H9 (cell line): ENCODE results near the gene DTX3L. TPM values are rescaled to one million over a fixed set of nuclear protein-coding genes. Genes with fewer than 3 reads are reported as not detected.
"Not testable (repeated sequence)": the region's sequence is repeated elsewhere in the genome, so short reads cannot be mapped to it uniquely, and the experiment has no call there.

Experiments used
- DNase-seq: peaks from one replicate; pipeline ENCODE4 v3.0.0-alpha.2; 2017
- H2AFZ ChIP-seq: one replicate; pipeline ENCODE4 v1.6.1; 2013; ENCODE audit warnings: mild to moderate bottlenecking, low read length, control low read depth, moderate library complexity
- H2AK5ac ChIP-seq: 2 replicates; pipeline ENCODE4 v1.6.1; 2013; ENCODE audit warnings: low read length, control low read depth, mixed read lengths; ENCODE audit not compliant: insufficient read length
- H2BK120ac ChIP-seq: one replicate; pipeline ENCODE4 v1.6.1; 2013; ENCODE audit warnings: low read depth, mild to moderate bottlenecking, low read length, control low read depth, inconsistent platforms; ENCODE audit not compliant: poor library complexity, severe bottlenecking
- H2BK12ac ChIP-seq: 2 replicates; pipeline ENCODE4 v1.6.1; 2013; ENCODE audit warnings: low read length, control low read depth, mixed read lengths, low read depth; ENCODE audit not compliant: insufficient read length
- H2BK15ac ChIP-seq: 2 replicates; pipeline ENCODE4 v1.6.1; 2013; ENCODE audit warnings: low read depth, low read length, control low read depth
- H2BK20ac ChIP-seq: one replicate; pipeline ENCODE4 v1.6.1; 2013; ENCODE audit warnings: low read depth, mild to moderate bottlenecking, low read length, control low read depth, inconsistent platforms; ENCODE audit not compliant: poor library complexity, severe bottlenecking
- H2BK5ac ChIP-seq: 2 replicates; pipeline ENCODE4 v1.6.1; 2013; ENCODE audit warnings: low read length, control low read depth, mixed read lengths; ENCODE audit not compliant: insufficient read length
- H3K14ac ChIP-seq: 2 replicates; pipeline ENCODE4 v1.6.1; 2013; ENCODE audit warnings: low read length, control low read depth; ENCODE audit not compliant: insufficient read depth
- H3K18ac ChIP-seq: 2 replicates; pipeline ENCODE4 v1.6.1; 2013; ENCODE audit warnings: low read depth, mild to moderate bottlenecking, mixed read lengths, low read length, control low read depth; ENCODE audit not compliant: insufficient read length
- H3K23ac ChIP-seq: 2 replicates; pipeline ENCODE4 v1.6.1; 2013; ENCODE audit warnings: low read length, control low read depth, mixed read lengths, low read depth; ENCODE audit not compliant: insufficient read length
- H3K23me2 ChIP-seq: 2 replicates; pipeline ENCODE4 v1.6.1; 2013; ENCODE audit warnings: low read depth, mild to moderate bottlenecking, mixed read lengths, low read length, control low read depth; ENCODE audit not compliant: insufficient read length, poor library complexity, severe bottlenecking
- H3K27ac ChIP-seq: 2 replicates; pipeline ENCODE4 v1.5.1; 2013; ENCODE audit warnings: low read length, control low read depth, mixed read lengths, low read depth; ENCODE audit not compliant: insufficient read length
- H3K27me3 ChIP-seq: 2 replicates; pipeline ENCODE4 v1.6.1; 2013; ENCODE audit warnings: low read length, control low read depth, inconsistent platforms; ENCODE audit not compliant: insufficient read depth
- H3K4ac ChIP-seq: 2 replicates; pipeline ENCODE4 v1.6.1; 2013; ENCODE audit warnings: low read depth, mild to moderate bottlenecking, control low read depth, inconsistent platforms, low read length, moderate library complexity
- H3K4me1 ChIP-seq: 2 replicates; pipeline ENCODE4 v1.6.1; 2013; ENCODE audit warnings: low read length, control low read depth, inconsistent platforms; ENCODE audit not compliant: insufficient read depth
- H3K4me2 ChIP-seq: 2 replicates; pipeline ENCODE4 v1.6.1; 2013; ENCODE audit warnings: low read length, control low read depth, mixed read lengths; ENCODE audit not compliant: insufficient read length, insufficient read depth
- H3K56ac ChIP-seq: 2 replicates; pipeline ENCODE4 v1.6.1; 2013; ENCODE audit warnings: low read depth, mild to moderate bottlenecking, mixed read lengths, low read length, control low read depth; ENCODE audit not compliant: insufficient read length
- H3K79me1 ChIP-seq: 2 replicates; pipeline ENCODE4 v1.6.1; 2013; ENCODE audit warnings: low read depth, mild to moderate bottlenecking, moderate library complexity, low read length, control low read depth, inconsistent platforms; ENCODE audit not compliant: insufficient read depth, poor library complexity, severe bottlenecking
- H3K79me2 ChIP-seq: 2 replicates; pipeline ENCODE4 v1.6.1; 2013; ENCODE audit warnings: low read length, control low read depth, inconsistent platforms; ENCODE audit not compliant: insufficient read depth
- H3K9ac ChIP-seq: 2 replicates; pipeline ENCODE4 v1.6.1; 2013; ENCODE audit warnings: low read length, control low read depth, mixed read lengths; ENCODE audit not compliant: insufficient read length; ENCODE audit errors: extremely low read depth
- H3K9me3 ChIP-seq: one replicate; pipeline ENCODE4 v1.6.1; 2013; ENCODE audit warnings: low read depth, low read length, inconsistent platforms; ENCODE audit not compliant: control insufficient read depth
- H3T11ph ChIP-seq: one replicate; pipeline ENCODE4 v1.6.1; 2013; ENCODE audit warnings: mild to moderate bottlenecking, low read length, control low read depth, inconsistent platforms
- H4K20me1 ChIP-seq: one replicate; pipeline ENCODE4 v1.6.1; 2013; ENCODE audit not compliant: control insufficient read depth, insufficient read length, insufficient read depth
- H4K5ac ChIP-seq: 2 replicates; pipeline ENCODE4 v1.6.1; 2013; ENCODE audit warnings: low read depth, mild to moderate bottlenecking, mixed read lengths, low read length, control low read depth; ENCODE audit not compliant: insufficient read length
- H4K8ac ChIP-seq: replicated peaks from 2 replicates; pipeline ENCODE4 v1.6.1; 2013; ENCODE audit warnings: low read length, control low read depth, mixed read lengths, low read depth; ENCODE audit not compliant: insufficient read length
- H4K91ac ChIP-seq: 2 replicates; pipeline ENCODE4 v1.6.1; 2013; ENCODE audit warnings: low read depth, mild to moderate bottlenecking, moderate library complexity, mixed read lengths, low read length, control low read depth; ENCODE audit not compliant: insufficient read length
- H3K27ac Mint-ChIP-seq, 3 experiments: 2 replicates in 2 of 3; 3 replicates in 1 of 3; pipeline ENCODE4 v1.8.0; 2020 to 2021; ENCODE audit warnings: mixed read lengths in 3 of 3, mild to moderate bottlenecking in 1 of 3, moderate library complexity in 1 of 3
- H3K27me3 Mint-ChIP-seq: 2 replicates; pipeline ENCODE4 v1.8.0; 2021; ENCODE audit warnings: low read depth, mild to moderate bottlenecking, moderate library complexity, mixed read lengths
- H3K36me3 Mint-ChIP-seq, 3 experiments: 2 replicates in 2 of 3; 3 replicates in 1 of 3; pipeline ENCODE4 v1.8.0; 2020 to 2021; ENCODE audit warnings: low read depth in 3 of 3, mixed read lengths in 3 of 3; ENCODE audit not compliant: insufficient read depth in 1 of 3
- H3K4me1 Mint-ChIP-seq, 2 experiments: 2 replicates each; pipeline ENCODE4 v1.8.0; 2020; ENCODE audit warnings: mixed read lengths in 2 of 2
- H3K4me3 Mint-ChIP-seq, 2 experiments: 2 replicates in 1 of 2; 3 replicates in 1 of 2; pipeline ENCODE4 v1.8.0; 2020 to 2021; ENCODE audit warnings: mild to moderate bottlenecking in 2 of 2, mixed read lengths in 2 of 2, moderate library complexity in 1 of 2
- H3K9me3 Mint-ChIP-seq, 2 experiments: 2 replicates in 1 of 2; 3 replicates in 1 of 2; pipeline ENCODE4 v1.8.0; 2020; ENCODE audit warnings: mild to moderate bottlenecking in 2 of 2, mixed read lengths in 2 of 2, moderate library complexity in 1 of 2
- CTCF ChIP-seq: fragments of 200-600 bp; sonication (generic); conservative IDR thresholded peaks from 3 replicates; pipeline ENCODE4 v1.8.0; 2021; ENCODE audit warnings: antibody characterized with exemption, mild to moderate bottlenecking
- WGBS: extraction: QIAGEN DNeasy Blood & Tissue Kit; methylation state at CpG from one replicate; pipeline ENCODE4 v1.1.7; 2013; ENCODE audit warnings: missing lambda C conversion rate, low lambda C conversion rate, mixed read lengths; ENCODE audit not compliant: insufficient read length; ENCODE audit errors: extremely low coverage; 5-methylcytosine and 5-hydroxymethylcytosine counted together
- total RNA-seq: library from RNA; stranded (reverse); gene quantifications from 2 replicates; pipeline ENCODE4 v1.2.1, GENCODE V29; 2021

Gene DTX3L
- total RNA-seq, 1 experiment from 2014 or later, result 7.5 TPM

- no peak overlapping the region for H2BK120ac ChIP-seq
- H3K79me2 ChIP-seq, result no peaks in the 10 kb centered on the region
- no peak overlapping the region for H3K56ac ChIP-seq
- H3K4ac ChIP-seq, result no peak overlapping the region
- H3K23ac ChIP-seq, result no peak overlapping the region
- peak overlapping the region; percentile 25 for H2AFZ ChIP-seq
- Mint-ChIP-seq H3K36me3 (no peaks in the 10 kb centered on the region; a peak in 2 of 7 replicates), H3K27me3 (peaks cover 3% of the 10 kb centered on the region; the same call in 1 of the 2 replicates), H3K4me1 (peaks cover 18 to 32% of the 10 kb centered on the region in 2 experiments), H3K9me3 (no peaks in the 10 kb centered on the region), H3K27ac (peak overlapping the region in 1 of 3 experiments; percentile 16; a peak in 1 of 7 replicates), H3K4me3 (peak overlapping the region; percentile 71 to 81)
- peak overlapping the region; percentile 58 for H3K4me2 ChIP-seq
- H4K91ac ChIP-seq, result no peak overlapping the region
- no peak overlapping the region for H2BK20ac ChIP-seq
- TF ChIP-seq CTCF, result no peak
- no peak overlapping the region for H3K14ac ChIP-seq
- H3K79me1 ChIP-seq, result no peaks in the 10 kb centered on the region
- no peak overlapping the region for H2AK5ac ChIP-seq
- H3K4me1 ChIP-seq, result peaks cover 9% of the 10 kb centered on the region
- H3K27me3 ChIP-seq, result no peaks in the 10 kb centered on the region
- no peak overlapping the region for H3K27ac ChIP-seq
- no peak overlapping the region for H2BK15ac ChIP-seq
- no peaks in the 10 kb centered on the region for H3K9me3 ChIP-seq
- no peak overlapping the region for H2BK12ac ChIP-seq
- no peak overlapping the region for H4K5ac ChIP-seq
- DNase-seq, result no peak
- no peak overlapping the region for H3T11ph ChIP-seq
- no peak overlapping the region for H2BK5ac ChIP-seq
- no peaks in the 10 kb centered on the region for H4K20me1 ChIP-seq
- no peak overlapping the region for H3K9ac ChIP-seq
- H4K8ac ChIP-seq, result no peak overlapping the region
- no peak overlapping the region for H3K18ac ChIP-seq
- WGBS, result no CpG with 5 or more reads among the region's 5 CpGs
- no peaks in the 10 kb centered on the region for H3K23me2 ChIP-seq
Measured at GRCh38 chr3:122563717-122564025, 467 bp upstream of the DTX3L start.

GRCh38 chr3:122568131-122568530 lies 4.0 kb downstream of the DTX3L start:
- H3K79me2 ChIP-seq, H2AK5ac ChIP-seq, H4K20me1 ChIP-seq, H3K4me3 Mint-ChIP-seq, H3K23me2 ChIP-seq, H2BK12ac ChIP-seq, H3K27me3 ChIP-seq, DNase-seq, H4K5ac ChIP-seq, H3K56ac ChIP-seq, H2BK15ac ChIP-seq, H3K4ac ChIP-seq, H3K4me2 ChIP-seq, H3K14ac ChIP-seq, H3K9me3 Mint-ChIP-seq, H2AFZ ChIP-seq, H3K27me3 Mint-ChIP-seq, H3K9me3 ChIP-seq, H3K4me1 ChIP-seq, H2BK5ac ChIP-seq, H3K18ac ChIP-seq, H4K8ac ChIP-seq, H2BK20ac ChIP-seq, H3T11ph ChIP-seq, H3K27ac Mint-ChIP-seq, H3K27ac ChIP-seq, H2BK120ac ChIP-seq, H4K91ac ChIP-seq, H3K79me1 ChIP-seq, H3K23ac ChIP-seq, H3K36me3 Mint-ChIP-seq, H3K9ac ChIP-seq: not testable (repeated sequence)
- WGBS, result no CpG with 5 or more reads among the region's 7 CpGs
- H3K4me1 Mint-ChIP-seq, result peaks cover 18 to 20% of the 10 kb centered on the region in 2 experiments
